HG03378 (cell line): ENCODE data around the gene TTLL11.

ENCODE experiments used
- ATAC-seq: cut with Tn5 transposase; IDR thresholded peaks from one replicate; pipeline ENCODE4 v1.9.1; 2021; ENCODE audit warnings: mild to moderate bottlenecking, moderate library complexity; ENCODE audit not compliant: unreplicated experiment

TTLL11 gene

GRCh38 chr9:121838746-121839669 is 254.1 kb downstream of the TTLL11 start:
- no peak for ATAC-seq

- ATAC-seq, result no peak
Measured at GRCh38 chr9:121837113-121837961, 255.8 kb downstream of the TTLL11 start.

- no peak for ATAC-seq
Measured at GRCh38 chr9:121836366-121836885, 256.7 kb downstream of the TTLL11 start.

- no peak for ATAC-seq
Measured at GRCh38 chr9:121835587-121836365, 257.3 kb downstream of the TTLL11 start.

GRCh38 chr9:121833061-121833460 is 260.0 kb downstream of the TTLL11 start:
- ATAC-seq, result no peak

GRCh38 chr9:121831869-121832268 is 261.2 kb downstream of the TTLL11 start:
- ATAC-seq, result no peak

GRCh38 chr9:121830441-121831140 is 262.5 kb downstream of the TTLL11 start:
- no peak for ATAC-seq

- no peak for ATAC-seq
Measured at GRCh38 chr9:121827251-121827967, 265.7 kb downstream of the TTLL11 start.

GRCh38 chr9:121826711-121827110 is 266.4 kb downstream of the TTLL11 start:
- no peak for ATAC-seq

- no peak for ATAC-seq
Measured at GRCh38 chr9:121825031-121825691, 267.9 kb downstream of the TTLL11 start.

- no peak for ATAC-seq
Measured at GRCh38 chr9:121824651-121825030, 268.5 kb downstream of the TTLL11 start.

- ATAC-seq, result no peak
Measured at GRCh38 chr9:121823451-121824169, 269.5 kb downstream of the TTLL11 start.

GRCh38 chr9:121822093-121823085 is 270.7 kb downstream of the TTLL11 start:
- no peak for ATAC-seq

- ATAC-seq, result no peak
Measured at GRCh38 chr9:121821326-121821725, 271.8 kb downstream of the TTLL11 start.

- ATAC-seq, result no peak
Measured at GRCh38 chr9:121820286-121821005, 272.7 kb downstream of the TTLL11 start.

GRCh38 chr9:121819428-121820231 is 273.5 kb downstream of the TTLL11 start:
- ATAC-seq, result no peak
